HG03103 (cell line): ENCODE results near the gene LSM14B.
"Not testable (repeated sequence)": the region's sequence is repeated elsewhere in the genome, so short reads cannot be mapped to it uniquely, and the experiment has no call there.

Experiments used
- ATAC-seq: cut with Tn5 transposase; IDR thresholded peaks from one replicate; pipeline ENCODE4 v1.9.1; 2021; ENCODE audit warnings: low read depth; ENCODE audit not compliant: unreplicated experiment

Gene LSM14B

GRCh38 chr20:62143957-62144825 is 21.9 kb downstream of the LSM14B start:
- ATAC-seq: peak; percentile 31

- ATAC-seq: no peak
Measured at GRCh38 chr20:62145688-62146018, 23.4 kb downstream of the LSM14B start.

- no peak for ATAC-seq
Measured at GRCh38 chr20:62146019-62146755, 23.9 kb downstream of the LSM14B start.

GRCh38 chr20:62147125-62147524 is 24.9 kb downstream of the LSM14B start:
- ATAC-seq: no peak

GRCh38 chr20:62147528-62147927 is 25.3 kb downstream of the LSM14B start:
- ATAC-seq: no peak

GRCh38 chr20:62148383-62148782 is 26.1 kb downstream of the LSM14B start:
- not testable (repeated sequence) for ATAC-seq

GRCh38 chr20:62148908-62149314 is 26.6 kb downstream of the LSM14B start:
- ATAC-seq: no peak

GRCh38 chr20:62149532-62150309 is 27.4 kb downstream of the LSM14B start:
- no peak for ATAC-seq

- ATAC-seq: no peak
Measured at GRCh38 chr20:62150310-62150575, 28.0 kb downstream of the LSM14B start.

GRCh38 chr20:62151225-62151624 is 28.9 kb downstream of the LSM14B start:
- ATAC-seq: no peak

- no peak for ATAC-seq
Measured at GRCh38 chr20:62151835-62152364, 29.6 kb downstream of the LSM14B start.

GRCh38 chr20:62155428-62156253 is 33.4 kb downstream of the LSM14B start:
- ATAC-seq: no peak

GRCh38 chr20:62156254-62156556 is 33.9 kb downstream of the LSM14B start:
- no peak for ATAC-seq

GRCh38 chr20:62156592-62157386 is 34.5 kb downstream of the LSM14B start:
- no peak for ATAC-seq

- ATAC-seq: no peak
Measured at GRCh38 chr20:62157387-62158087, 35.3 kb downstream of the LSM14B start.

- no peak for ATAC-seq
Measured at GRCh38 chr20:62158088-62158400, 35.8 kb downstream of the LSM14B start.

- no peak for ATAC-seq
Measured at GRCh38 chr20:62158541-62158940, 36.3 kb downstream of the LSM14B start.

GRCh38 chr20:62159052-62159451 is 36.8 kb downstream of the LSM14B start:
- ATAC-seq: no peak

- ATAC-seq: no peak
Measured at GRCh38 chr20:62159839-62160238, 37.6 kb downstream of the LSM14B start.
